Inferior parietal cortex (tissue), 1 donor: Measurements from ENCODE around the gene GAS6.

ENCODE experiments used
- DNase-seq: peaks from one replicate; pipeline ENCODE4 v3.0.0-alpha.2; 2016; ENCODE audit errors: extremely low spot score

Gene GAS6

DNA sequence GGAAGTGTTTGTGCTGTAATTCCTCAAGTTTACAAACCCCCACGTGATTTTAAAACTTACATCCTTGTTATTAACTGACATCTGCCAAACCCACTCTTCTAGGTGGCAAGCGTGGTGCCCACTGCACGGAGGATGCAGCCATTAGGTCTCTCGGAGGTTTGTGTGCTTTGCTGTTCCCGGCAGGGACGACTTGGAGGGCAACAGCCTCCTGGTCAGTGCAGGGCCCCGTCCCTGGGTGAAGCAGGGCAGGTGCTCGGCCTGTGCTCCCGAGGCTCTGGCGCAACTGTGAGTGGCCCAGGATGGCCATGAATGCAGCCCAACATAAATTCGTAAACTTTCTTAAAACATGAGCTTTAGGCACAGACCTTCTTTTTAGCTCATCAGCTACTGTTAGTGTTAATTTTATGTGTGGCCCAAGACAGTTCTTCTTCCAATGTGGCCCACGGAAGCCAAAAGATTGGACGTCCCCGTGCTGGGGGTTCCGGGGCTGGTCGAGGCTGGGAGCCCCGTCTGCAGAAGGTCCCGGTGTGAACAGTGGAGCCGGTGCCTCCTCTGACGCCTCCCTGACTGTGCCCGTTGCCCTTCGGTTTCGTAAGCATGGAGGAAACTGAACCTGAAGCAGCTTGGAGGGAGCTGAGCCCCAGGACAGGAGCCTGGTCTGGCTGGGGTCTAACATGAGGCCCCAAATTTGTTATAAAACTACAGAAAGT lies 11.9 kb downstream of the GAS6 start:
- no peak for DNase-seq

DNA sequence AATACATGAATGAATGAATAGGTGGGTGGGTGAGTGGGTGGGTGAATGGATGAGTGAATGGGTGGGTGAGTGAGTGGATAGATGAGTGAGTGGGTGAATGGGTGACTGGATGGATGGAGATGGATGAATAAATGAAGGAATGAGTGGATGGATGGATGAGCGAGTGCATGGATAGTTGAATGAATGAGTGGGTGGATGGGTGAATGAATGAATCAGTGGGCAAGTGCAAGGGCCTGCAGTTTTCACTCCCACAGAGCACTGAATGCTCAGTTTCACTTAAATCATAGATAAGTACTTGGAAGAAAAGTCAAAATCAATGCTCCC lies 12.4 kb downstream of the GAS6 start:
- no peak for DNase-seq

DNA sequence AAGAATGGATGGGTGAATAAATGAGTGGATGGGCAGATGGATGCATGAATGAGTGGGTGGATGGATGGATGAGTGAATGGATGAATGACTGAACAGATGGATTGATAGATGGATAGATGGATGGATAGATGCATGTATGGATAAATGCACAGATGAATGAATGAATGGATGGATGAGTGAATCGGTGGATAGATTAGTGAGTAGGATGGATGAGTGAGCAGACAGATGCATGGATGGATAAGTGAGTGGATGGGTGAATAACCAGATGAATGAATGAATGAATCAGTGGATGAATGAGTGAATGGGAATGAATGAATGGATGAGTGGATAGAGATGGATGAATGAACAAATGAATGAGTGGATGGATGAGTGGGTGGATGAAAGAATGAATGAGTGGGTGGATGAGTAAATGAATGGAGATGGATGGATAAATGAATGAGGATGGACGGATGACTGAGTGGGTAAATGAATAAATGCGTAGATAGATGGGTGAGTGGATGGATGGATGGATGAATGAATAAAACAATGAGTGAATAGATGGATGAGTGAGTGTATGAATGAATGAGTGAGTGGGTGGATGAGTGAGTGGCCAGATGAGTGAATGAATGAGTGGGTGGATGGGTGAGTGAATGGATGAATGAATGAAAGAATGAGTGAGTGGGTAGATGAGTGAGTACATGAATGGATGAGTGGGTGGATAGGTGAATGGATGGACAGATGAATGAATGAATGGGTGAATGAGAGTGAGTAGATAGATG lies 13.0 kb downstream of the GAS6 start:
- DNase-seq, result no peak

DNA sequence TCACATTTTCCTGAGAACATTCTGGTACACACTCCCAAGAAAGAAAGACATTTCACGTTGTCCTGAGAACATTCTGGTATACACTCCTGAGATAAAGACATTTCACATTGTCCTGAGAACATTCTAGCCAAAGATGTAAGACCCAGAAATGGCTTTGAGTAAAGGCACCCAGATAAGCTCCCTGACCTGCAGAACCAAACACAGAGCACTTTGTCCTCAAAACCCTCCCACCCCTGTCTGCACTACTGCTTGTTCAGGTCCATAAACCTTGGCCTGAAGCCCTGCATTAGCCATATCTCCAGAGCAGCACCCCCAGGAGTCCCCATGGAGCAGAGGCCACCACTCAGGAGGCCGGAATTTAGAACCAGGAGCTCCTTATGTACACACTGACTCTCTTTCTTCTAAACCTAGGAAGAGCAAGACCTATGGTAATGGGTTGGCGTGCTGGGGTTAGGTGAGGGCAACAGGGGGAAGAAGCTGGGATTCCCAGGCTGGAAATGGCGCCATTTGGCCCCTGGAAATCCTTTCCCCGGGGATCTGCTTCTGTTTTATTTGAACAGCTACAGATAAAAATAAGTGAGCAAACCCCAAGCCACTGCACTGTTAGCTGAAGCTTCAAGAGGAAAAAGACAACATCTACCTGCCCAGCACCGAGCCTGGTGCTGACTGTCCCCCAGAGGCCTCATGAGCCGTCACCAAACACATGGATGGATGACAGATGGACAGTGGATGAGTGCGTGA lies 13.7 kb downstream of the GAS6 start:
- DNase-seq, result no peak

DNA sequence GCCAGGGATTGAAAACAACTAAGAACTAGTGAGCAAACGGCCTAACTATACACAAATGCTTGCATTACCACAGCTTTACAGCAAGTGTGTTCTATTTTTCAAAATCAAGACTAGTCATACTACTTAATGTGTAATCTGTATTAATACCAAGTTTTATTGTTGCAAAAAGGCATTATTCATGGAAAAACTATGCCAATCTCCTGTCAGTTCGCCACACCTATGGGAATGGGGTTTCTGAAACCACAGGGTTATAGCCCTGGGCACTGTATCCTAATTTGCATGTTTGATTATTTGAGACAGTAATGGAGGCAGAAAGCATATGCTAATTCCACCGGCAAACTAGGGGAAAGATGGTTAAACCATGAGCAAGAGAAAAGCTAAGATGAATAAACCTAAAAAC lies 14.3 kb downstream of the GAS6 start:
- DNase-seq, result no peak

DNA sequence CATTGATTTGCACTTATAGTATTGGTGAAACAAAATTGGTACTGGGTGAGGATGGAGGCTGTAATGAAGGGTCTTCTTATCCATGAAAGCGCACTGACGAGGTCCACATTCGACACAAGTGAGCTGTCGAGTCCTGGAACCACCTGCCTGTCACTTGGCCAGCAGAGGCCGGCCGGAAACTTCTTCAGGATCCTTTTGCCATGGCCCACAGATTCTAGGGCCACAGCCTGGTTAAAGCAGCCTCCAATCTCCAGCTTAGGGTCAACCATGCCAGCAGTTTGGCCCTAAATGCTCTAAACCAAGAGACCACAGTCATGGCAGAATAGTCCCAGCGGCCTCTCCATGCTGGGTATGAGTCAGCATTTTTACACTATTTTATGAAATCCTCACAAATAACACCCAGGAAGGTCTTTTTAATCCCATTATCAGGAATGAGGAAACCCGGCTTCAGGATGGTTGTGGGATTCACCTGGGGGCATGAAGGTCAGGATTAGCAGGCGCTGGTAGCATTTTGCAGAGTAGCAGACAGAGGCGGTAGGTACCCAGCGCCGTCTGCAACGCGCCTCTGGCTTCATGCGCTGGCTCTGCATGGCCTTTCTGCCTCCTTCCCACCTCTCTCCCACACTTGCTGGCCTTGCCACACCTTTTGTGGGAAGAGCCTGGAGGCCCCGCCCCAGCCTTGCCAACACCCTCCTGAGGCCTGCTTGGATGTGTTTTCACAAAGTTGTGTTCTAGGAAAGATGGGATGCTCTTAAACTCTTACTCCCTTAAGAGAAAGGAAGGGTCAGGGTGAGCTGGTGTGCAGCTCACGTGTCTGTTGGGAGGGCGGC lies 15.2 kb downstream of the GAS6 start:
- DNase-seq, result no peak

DNA sequence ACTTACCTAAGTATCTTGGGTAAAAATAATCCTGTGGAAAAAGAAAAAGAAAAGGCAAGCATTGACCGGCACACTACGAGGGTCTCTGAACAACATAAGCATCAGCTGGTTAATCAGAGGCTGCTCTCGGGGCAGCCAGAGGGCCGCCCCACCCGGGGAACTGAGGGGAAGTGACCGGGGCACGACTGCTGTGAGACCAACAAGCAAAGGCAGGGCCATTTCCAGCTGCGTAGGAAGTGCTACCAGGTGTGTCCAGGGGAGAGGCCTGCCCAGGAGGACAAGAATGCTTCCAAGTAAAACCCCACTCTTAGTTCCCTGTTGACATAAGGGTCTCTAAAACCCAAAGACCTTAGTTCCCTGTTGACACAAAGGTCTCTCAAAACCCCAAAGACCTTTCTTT lies 15.9 kb downstream of the GAS6 start:
- no peak for DNase-seq

DNA sequence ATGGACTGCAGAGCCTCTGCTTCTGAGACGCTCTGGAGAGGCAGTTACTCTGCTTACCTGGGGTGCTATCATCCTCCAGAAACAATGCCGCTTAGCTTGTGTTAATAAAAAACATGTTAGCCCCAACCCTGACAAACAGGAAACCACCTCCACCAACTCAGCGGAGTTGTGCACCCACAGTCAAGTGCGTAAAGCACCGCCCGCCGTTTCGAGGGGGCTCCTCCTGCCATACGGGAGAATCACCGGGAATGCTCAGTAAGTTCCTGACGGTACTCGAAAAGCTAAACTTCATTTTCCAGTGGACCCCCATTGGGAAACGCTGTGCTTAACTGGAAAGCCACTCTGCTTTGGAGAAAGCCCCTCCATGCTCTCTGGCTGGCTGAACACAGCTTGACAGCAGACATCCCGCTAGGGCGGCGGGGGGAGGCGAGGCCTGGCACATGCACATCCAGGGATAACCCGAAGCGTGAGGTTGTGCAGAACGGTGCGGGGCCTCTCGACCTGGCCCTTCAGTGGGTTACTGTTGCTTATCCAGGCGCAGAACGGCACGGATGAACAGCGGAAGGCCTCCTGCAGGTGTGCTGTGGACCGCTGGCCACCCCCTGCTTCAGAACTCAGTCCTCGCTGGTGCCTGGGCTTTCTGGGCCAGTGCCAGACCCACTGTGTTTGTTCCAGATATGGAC lies 17.1 kb downstream of the GAS6 start:
- no peak for DNase-seq

DNA sequence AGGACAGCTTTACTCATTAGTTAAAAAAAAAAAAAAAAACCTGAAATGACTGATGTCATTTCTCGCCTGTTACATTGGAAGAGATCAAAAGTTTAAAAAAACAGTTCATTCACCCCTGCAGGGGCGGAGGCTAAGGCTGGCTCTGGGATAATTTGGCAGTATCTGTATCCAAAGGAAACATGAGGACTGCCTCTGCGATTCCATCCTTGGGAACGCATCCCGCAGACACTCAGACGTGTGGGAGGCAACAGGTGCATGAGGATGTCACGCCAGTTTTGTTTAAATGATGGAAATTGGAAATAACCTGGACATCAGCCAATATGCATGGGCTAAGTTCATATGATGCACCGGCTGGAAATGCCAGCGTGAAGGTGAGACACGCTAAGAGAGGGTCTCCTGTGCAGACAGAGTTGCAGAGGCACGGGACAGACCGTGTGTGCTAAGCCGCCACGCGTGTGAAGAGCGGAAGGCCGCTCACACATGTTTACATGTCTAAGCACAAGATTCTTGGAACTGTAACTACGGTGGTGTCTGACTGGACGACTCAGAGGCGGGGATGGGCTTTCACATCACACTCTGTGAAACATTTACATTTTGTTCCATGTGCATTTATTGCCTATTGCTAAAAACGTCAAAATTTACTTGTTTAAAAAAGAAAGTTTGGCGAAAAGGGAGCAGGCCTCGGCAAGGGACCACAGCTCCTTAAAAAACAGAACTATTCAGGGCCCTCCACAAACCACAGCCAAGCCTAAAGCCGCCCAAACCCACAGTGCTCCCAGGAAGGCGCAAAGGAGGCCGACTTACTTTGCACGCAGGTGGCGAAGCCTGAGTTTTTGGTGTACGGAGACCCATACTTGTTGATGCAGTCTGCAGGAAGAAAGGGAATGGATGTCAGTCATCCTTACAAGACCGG lies 17.9 kb downstream of the GAS6 start:
- DNase-seq, result no peak

DNA sequence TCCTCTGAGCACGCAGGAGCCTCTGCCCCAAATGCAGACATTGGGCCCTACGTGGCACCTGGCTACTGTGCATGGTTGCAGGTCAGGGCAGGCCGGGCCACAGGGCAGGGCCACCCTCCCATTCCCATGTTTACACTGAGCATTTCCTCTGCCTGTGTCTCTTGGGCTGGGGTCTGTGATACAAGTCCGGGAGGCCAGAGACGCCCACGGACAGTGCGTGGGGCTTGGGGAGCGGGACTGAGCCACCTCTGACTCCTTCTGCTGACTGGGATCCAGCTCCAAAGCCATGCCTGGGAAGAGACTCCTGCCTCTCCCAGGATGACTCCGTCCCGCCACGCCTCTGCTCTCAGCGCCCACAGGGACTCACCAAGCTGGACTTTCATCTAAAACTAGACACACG lies 18.8 kb downstream of the GAS6 start:
- no peak for DNase-seq

DNA sequence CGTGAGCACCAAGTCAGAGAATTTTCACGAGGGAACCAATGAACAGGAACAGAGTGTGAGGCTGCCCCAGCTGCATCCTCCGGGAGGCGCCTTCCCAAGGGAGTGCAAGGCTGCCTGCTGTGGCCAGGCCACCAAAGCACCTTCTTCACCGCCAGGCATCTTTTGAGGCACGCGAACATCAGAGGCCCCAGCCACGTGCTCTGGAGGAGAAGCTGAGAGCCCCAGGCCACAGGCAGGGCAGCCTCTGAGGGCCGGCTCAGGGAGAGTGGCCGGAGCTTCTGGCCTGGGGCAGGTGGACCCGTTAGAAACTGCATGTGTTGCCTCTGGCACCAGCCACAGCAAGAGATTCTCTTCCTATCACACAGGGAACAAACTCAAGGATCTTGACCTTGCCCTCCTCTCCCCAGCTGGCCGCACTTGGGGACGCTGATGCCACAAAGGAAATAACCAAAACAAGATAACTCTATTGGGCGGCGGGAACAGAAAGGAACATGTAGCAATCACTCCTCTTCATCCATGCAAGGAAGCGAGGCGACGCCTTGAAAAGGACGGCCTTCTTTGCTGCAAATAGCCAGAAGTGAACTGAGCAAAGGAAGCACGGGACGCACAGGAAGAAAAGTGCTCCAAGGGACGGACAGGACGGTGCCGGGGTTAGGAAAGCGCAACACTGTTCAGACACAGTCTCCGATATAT lies 19.9 kb downstream of the GAS6 start:
- no peak for DNase-seq

DNA sequence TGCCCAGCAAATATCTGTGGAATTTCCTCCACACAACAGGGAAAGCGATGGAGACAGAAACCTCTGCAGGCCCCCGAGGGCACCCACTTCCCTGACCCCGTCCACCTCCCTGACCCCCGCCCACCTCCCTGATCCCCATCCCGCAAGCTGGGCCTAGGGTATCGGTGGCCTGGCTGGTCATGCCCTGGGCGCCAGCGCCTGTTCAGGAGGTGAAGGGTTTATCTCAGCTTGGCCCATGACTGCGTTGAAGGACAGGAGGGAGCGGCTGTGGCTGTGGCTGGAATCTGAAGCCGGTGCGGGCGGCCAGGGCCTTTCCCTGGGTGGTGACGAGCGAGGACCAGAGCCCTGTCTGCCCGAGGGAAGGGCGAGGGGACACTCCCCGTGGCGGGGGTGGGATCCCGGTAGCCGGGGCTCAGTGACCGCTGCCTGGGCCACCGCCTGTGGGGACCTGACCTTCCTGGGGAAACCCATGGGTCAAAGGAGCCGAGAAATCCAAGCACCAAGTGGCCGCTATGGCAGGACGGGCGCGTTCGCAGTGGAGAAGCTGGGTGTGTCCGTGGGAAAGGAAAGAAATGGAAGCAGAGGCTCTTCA lies 20.7 kb downstream of the GAS6 start:
- DNase-seq, result no peak

DNA sequence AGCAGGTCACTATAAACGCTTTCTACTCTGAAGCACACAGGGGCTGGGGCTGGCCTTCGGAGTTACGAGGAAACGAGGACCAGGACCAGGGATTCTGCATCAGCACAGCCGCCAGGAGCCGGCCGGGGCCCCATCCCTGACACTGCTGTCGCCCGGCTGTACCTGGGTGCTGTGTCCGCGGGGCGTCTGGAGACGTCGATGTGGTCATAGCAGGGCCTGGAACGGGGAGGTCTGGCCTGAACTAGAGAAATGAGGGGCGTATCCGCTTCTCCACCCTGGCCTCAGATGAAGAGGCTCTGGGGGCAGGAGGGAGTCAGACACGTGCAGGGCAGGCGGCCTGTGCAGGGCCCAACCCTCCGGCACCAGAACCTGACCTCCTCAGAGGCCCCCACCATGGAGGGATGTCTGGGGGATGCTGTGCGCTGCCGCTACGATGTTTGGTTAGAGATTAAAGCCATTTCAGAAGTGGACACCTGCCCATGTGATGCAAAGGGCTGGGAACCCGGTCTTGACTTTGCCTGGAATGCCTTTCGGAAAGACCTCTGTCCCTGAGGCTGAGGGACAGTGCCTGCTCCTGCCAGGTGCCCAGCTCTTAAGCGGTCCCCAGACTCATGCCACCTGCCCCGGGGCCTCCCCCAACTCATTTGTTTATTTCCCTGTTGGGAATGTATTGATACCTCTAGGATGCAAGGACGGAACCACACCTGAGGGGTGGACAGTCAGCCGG lies 21.4 kb downstream of the GAS6 start:
- no peak for DNase-seq

DNA sequence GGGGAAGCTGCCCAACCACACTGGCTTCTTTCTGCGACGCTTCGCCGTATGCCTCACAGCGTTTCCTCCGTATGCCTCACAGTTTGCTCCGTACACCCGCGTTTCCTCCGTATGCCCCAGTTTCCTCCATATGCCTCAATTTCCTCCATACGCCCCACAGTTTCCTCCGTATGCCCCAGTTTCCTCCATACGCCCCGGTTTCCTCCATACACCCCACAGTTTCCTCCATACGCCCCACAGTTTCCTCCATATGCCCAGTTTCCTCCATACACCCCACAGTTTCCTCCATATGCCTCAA lies 22.6 kb downstream of the GAS6 start:
- no peak for DNase-seq

DNA sequence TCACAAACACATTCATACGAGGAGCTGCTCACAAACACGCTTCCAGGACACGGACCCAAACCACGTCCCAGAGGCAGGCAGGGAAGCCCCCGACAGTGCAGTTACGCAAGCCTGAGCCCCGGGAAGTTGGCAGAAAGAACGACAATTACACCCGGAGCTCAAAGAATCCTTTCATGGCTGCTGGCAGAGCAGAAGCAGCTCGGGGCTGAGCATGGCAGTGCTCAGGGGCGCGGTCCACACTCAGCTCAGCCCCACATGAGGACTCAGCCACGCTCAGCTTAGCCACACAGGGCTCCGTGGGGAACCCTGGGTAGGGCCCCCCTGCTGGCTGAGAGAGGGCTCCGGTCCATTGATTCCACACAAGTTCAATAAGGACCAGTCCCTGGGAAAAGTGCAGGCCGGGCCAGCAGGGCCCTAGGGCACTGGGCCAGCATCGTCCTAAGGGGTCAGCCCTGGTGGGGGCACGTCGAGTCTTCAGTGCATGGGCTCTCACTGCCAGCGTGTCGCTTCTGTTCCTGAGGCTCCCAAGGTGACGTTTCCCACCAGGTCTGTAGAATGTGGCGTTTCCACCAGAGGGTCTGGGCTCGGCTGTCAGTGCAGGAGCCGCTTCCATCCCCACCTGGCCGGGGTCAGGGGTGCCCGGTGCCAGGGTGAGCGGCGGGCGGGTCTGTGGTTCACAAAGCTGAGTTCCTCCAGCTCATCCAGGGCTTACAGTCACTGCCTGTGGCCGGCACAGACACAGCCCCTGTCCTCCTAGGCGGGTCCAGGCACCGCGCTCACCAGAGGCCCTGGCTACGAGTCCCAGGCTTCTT lies 23.1 kb downstream of the GAS6 start:
- peak; percentile 53 for DNase-seq

DNA sequence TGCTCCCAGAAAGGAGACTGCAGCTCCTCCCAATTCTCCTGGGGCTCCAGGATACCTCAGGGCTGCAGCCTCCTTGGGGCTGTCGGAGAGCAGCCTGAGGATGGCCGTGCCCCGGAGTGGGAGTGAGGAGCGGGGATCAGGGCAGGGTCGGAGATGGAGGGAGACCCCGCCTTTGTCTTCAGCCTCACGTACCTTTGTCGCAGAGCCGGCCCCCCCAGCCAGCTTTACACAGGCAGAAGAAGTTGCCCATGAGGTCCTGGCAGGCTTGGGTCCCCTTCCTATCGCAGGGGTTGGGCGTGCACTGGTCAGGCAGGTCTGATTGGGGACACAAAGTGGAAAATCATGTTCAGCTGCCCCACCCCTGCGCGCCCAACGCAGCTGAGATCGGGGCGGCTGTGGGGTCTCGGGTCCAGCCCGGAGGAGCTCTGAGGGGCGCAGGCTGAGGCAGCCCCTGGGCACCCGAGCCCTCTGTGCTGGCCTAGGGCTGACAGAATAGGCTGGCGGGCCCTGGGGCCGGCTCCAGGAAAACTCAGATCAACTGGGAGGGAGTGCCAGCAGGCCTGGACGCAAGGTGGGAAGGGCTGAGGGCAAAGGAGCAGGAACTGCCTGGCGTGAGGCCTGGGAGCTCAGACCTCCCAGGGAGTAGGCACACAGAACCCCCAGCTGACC lies 24.2 kb downstream of the GAS6 start:
- DNase-seq, result no peak

DNA sequence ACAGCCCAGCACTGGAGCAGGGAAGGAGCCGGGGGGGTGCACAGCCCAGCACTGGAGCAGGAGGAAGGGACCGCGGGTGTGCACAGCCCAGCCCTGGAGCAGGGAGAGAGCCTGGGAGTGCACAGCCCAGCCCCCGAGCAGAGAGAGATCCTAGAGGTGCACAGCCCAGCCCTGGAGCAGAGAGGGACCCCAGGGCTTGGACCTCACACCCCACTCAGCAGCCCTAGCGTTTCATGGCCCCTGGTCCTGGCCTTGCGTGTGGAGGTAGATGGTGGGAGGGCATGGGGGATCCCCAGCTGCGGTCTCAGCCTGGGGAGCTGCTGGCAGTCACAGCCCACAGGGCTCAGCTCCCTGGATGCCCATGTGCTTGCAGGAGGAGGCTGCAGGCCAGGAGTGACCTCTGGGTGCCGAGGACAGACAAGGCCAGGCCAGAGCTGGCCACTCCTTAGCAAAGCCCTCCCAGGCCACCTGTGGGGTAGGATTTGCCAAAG lies 25.1 kb downstream of the GAS6 start:
- no peak for DNase-seq
